Measurements from ENCODE around the gene VANGL2.

The VANGL2 gene

DNA sequence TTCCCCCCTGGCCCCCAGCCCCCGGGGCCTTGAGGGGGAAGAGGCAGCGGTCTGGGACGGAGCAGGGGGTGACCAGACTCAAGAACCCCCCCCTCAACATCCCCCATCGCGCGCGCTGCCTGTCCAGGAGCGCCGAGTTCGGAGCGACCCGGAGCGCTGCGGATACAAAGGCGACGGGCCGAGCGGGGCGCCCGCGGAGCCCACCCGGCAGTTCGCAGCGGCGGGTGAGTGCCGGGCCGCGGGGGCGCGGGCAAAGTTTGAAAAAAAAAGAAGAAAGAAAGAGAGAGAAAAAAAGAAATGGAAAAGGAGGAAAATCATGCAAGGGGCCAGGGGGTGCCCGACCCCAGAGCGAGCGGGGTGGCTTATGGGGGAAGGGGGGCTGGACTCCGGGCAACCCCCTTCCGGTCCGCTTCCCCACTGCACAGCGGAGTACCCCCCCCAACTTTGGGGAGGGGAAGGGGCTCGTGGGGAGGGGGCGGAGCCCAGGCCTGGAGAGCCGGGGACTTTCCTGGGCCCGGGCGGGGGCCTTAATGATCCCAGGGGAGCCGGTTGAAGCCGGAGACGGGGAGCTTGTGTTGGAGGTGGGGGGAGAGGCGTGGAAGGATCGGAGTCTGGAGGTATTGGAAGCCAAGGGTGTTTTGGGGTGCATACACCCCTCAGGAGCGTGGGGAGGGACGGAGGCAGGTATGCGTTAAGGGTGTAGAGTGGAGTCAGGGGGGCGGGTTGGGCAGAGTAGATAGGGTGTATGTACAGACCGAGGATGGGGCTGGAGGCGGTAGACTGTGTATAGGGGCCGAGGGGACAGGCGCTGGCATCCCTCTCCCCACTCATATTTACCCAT is 502 bp downstream of the VANGL2 start:
- no peak for DNase-seq
- in situ Hi-C loops (cut with HindIII; ENCODE audit: low pct_ligation_motif_present, low pct_unique_long_range_greater_than_20kb, low sequenced_read_pairs), result no loop called here

- in situ Hi-C loops (cut with HindIII; ENCODE audit: low pct_ligation_motif_present, low pct_unique_long_range_greater_than_20kb, low sequenced_read_pairs), result no loop called here
- DNase-seq, result no peak
Observed at GRCh38 chr1:160401487-160401805, 1.1 kb downstream of the VANGL2 start.

- in situ Hi-C loops (cut with HindIII; ENCODE audit: low pct_ligation_motif_present, low pct_unique_long_range_greater_than_20kb, low sequenced_read_pairs), result no loop called here
- no peak for DNase-seq
Observed at GRCh38 chr1:160402001-160402795, 1.8 kb downstream of the VANGL2 start.

DNA sequence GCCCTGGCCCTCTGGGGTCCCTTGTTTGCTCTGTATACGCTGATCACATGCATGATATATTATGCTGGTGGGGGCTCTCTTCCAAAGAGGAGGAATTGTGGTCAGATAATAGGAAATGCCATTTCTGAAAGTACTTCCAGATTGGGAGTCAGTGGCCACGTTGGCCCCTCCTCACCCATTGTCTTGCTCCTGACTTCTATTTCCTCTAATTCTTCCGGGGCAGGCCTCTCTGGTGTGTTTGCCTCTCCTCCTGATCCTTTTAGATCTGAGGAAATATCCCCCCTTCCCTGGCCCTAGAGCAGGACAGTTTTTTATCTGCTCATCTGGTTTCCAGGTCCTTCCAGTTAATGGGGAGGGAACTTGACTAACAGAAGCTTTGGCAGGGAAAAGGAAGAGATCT is 2.9 kb downstream of the VANGL2 start:
- in situ Hi-C loops (cut with HindIII; ENCODE audit: low pct_ligation_motif_present, low pct_unique_long_range_greater_than_20kb, low sequenced_read_pairs), result no loop called here
- no peak for DNase-seq

DNA sequence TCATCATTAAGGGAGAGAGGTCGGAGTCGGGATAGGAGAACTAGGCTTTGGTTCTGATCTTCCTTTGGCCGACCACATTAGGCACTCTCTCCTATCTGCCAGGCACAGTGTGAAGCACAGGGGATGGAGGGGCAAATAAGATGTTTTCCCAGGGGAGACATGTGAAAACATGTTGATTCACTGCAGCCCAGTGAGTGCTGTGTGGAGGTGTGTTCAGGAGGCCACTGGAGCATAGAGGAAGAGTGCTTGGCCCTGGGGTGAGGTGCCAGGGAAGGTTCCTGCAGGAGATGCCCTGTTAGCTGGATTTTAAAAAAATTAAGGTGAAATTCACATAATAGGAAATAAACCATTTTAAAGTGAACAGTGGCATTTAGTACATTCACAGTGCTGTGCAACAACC is 3.7 kb downstream of the VANGL2 start:
- no peak for DNase-seq
- in situ Hi-C loops (cut with HindIII; ENCODE audit: low pct_ligation_motif_present, low pct_unique_long_range_greater_than_20kb, low sequenced_read_pairs), result no loop called here

DNA sequence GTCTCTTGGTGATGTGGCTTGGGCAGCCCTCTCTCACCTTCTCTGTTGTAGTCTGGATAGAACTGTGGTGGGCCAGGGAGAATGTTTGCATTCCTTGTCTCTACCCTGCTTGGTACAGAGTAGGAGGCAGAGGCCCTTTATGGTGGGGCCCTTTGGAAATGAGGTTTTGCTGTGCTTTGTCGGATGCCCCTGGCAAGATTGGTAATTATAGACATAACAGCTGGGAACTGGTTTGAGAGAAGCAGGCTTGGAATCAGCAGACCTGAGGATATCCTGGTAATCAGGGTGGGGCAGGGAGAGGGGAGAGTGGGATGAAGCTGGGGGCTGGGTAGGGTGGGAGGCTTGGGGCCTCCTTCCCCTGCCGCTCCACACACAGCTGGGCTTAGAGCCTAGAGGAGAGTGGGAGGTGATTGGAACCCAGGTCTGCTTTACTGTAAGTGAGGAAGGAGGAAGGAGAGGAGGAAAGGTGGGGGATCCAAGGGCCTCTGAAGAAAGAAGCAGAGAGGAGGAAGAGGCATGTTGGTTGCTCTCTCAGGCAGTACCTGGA is 5.0 kb downstream of the VANGL2 start:
- in situ Hi-C loops (cut with HindIII; ENCODE audit: low pct_ligation_motif_present, low pct_unique_long_range_greater_than_20kb, low sequenced_read_pairs), result no loop called here
- no peak for DNase-seq

- in situ Hi-C loops (cut with HindIII; ENCODE audit: low pct_ligation_motif_present, low pct_unique_long_range_greater_than_20kb, low sequenced_read_pairs), result no loop called here
- DNase-seq, result no peak
Observed at GRCh38 chr1:160406131-160406968, 6.0 kb downstream of the VANGL2 start.

DNA sequence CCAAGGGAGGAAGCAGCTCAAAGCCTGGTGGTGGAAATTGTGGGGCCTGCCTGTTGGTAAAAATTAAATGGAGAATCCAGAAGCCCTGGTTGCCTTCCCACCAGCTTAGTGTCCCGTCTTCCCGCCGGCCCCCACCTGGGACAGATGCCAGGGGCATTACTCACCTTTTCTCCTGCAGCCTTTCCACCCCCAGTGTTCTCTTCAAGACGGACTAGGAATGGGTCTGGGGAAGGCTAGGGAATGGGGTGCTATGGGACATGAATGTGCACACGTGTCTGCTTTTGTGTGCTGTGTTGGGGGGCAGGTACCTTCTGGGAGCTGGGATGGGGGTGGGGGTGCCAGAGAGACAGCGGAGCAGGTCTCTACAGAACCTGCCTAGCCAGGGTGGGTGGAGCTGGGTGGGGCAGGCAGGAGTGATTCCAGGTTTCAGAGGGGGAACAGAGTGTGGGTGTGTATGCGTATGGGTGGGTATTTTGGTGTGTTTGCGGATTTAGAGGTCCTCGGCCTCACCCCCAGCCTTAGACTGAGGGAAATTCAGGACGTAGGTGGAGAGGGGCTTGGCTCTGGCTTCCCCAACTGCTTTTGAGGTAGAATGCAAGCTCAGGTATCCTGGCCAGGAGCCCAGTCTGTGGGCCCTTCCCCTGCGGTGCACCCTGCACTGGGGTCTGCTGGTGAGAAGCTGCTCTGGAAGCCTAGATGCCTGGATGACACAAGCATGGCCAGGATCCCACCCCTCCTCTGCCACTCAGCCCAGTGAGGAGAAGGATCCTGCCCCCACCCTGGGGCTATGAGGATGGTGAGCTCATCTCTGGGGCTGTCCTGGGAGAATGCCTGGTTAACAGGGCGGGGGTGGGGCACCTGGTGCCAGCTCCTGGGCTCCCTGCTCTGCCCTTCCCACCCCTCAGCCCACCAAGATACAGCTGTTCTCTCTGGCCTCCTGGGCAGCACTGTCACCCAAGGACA is 7.8 kb downstream of the VANGL2 start:
- in situ Hi-C loops (cut with HindIII; ENCODE audit: low pct_ligation_motif_present, low pct_unique_long_range_greater_than_20kb, low sequenced_read_pairs), result no loop called here
- peak; percentile 42 for DNase-seq

DNA sequence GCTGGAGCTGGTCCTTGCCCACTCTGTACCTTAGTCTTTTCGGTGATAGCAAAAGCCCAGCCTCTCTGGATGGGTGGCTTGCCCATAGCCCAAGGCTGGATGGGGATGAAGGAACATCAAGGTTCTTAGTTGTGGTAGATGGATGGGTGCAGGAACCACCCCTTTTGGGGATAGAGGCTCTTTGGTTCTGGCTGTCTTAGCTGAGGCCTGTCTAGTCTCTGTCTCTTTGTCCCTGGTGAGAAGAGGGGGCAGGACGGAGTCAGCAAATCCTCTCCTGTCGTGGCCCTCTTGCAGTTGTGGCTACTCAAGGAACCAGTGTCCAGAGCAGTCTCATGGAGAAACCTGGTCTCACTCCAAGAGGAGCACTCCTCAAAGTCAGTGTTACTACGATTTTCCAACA is 8.5 kb downstream of the VANGL2 start:
- in situ Hi-C loops (cut with HindIII; ENCODE audit: low pct_ligation_motif_present, low pct_unique_long_range_greater_than_20kb, low sequenced_read_pairs), result no loop called here
- no peak for DNase-seq

DNA sequence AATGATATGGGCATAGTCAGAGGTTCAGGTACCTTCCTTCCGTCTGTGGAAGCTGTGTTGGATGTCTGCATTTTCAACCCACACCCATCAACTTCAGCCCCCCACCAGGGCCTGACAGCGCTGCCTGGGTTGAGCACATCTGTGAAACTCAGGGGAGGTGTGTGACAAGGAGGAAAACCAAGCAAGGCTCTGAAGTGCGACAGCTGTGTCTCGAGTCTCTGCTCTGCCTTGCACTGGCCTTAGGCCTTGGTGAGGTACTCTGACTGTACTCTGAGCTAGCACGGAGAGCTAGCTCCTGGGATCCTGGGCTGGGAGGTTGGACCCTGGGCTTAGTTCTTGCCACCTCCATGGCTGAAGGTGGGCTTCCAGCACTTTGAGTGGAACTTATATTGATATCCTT is 9.1 kb downstream of the VANGL2 start:
- no peak for DNase-seq
- in situ Hi-C loops (cut with HindIII; ENCODE audit: low pct_ligation_motif_present, low pct_unique_long_range_greater_than_20kb, low sequenced_read_pairs), result no loop called here

- in situ Hi-C loops (cut with HindIII; ENCODE audit: low pct_ligation_motif_present, low pct_unique_long_range_greater_than_20kb, low sequenced_read_pairs), result no loop called here
- no peak for DNase-seq
Observed at GRCh38 chr1:160410406-160411005, 10.1 kb downstream of the VANGL2 start.

DNA sequence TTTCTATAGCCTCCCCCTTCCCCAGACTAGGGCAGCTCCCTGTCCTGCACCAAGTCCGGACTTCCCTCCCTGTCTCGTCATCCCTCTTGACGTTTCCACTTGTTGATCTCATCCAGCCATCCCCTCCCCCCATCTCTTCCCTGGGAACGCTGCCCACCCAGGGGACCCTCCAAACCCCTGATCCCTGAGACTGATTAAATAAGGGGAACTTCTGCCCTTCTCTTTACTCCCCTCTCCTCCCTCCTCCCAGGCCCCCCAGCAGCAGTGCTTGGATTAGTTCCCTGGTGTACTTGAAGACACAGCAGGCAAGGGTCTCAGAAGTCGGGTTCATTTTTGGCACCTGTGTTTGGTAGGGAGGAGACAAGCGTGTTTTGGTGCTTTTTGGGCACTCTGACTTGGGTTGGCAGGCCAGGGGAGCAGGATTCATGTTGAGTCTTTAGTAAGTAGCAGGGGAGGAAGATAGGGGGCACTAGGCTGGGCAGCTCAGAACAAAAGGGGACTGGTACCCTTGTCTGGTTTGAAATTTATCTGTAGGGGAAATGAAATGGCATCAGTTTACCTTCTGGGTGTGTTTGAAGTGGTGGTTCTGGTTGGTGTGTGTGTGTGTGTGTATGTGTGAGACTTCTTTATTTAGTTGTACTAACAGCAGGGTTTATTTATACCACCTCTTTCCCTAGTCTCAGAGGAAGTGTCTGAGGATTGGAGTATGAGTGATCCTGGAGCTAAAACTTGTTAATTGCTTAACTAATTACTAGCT is 11.1 kb downstream of the VANGL2 start:
- in situ Hi-C loops (cut with HindIII; ENCODE audit: low pct_ligation_motif_present, low pct_unique_long_range_greater_than_20kb, low sequenced_read_pairs), result no loop called here

GRCh38 chr1:160412028-160412362 is 11.6 kb downstream of the VANGL2 start:
- DNase-seq, result no peak
- in situ Hi-C loops (cut with HindIII; ENCODE audit: low pct_ligation_motif_present, low pct_unique_long_range_greater_than_20kb, low sequenced_read_pairs), result no loop called here

More for the DNA sequence above, 11.1 kb downstream of the VANGL2 start:
- no peak for DNase-seq

DNA sequence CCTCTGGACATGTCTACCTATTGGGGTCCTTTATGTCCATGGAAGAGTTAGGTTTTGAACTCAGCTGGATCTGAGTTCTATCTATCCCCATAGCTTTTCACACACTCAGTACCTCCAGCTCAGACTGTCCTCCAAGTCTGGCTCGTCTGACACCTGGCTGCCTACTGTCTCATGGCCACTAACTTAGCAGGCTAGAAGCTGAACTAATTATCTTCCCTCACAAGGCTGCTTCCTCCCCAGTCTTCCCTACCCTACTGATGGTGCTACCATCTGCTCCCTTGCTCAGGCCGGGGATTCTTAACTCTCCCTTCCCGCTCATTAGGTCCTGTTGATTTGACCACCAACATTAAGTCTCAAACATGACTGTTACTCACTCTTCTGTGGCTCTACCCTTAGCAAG is 13.4 kb downstream of the VANGL2 start:
- DNase-seq, result no peak
- in situ Hi-C loops (cut with HindIII; ENCODE audit: low pct_ligation_motif_present, low pct_unique_long_range_greater_than_20kb, low sequenced_read_pairs), result no loop called here

DNA sequence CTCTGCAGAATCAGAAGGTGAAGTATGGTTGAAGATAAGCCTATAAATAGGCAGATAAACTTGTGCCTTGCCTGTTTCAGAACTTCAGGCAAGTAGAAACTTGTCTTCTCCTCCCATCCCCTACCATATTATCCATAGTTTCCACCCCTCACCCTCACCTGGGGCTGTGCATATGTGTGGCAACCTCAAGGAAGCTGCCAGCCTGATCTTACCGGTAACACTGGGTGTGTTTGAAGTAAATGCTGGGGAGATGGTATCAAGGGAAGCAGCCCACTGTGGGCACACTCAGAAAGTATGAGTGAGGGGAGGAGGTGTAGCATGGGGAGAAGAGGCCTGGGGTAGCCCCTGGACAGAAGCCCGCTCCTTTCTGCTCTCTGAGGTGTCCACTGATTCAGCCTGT is 14.5 kb downstream of the VANGL2 start:
- in situ Hi-C loops (cut with HindIII; ENCODE audit: low pct_ligation_motif_present, low pct_unique_long_range_greater_than_20kb, low sequenced_read_pairs), result no loop called here

GRCh38 chr1:160415696-160416290 is 15.4 kb downstream of the VANGL2 start:
- in situ Hi-C loops (cut with HindIII; ENCODE audit: low pct_ligation_motif_present, low pct_unique_long_range_greater_than_20kb, low sequenced_read_pairs), result no loop called here
- no peak for DNase-seq

More for the DNA sequence above, 14.5 kb downstream of the VANGL2 start:
- DNase-seq, result no peak

GRCh38 chr1:160416369-160416768 is 16.0 kb downstream of the VANGL2 start:
- DNase-seq, result peak; percentile 65
- in situ Hi-C loops (cut with HindIII; ENCODE audit: low pct_ligation_motif_present, low pct_unique_long_range_greater_than_20kb, low sequenced_read_pairs), result no loop called here
